NT2/D1 (cell line): Measurements from ENCODE around the gene MS4A8.
"Not testable (repeated sequence)": the region's sequence is repeated elsewhere in the genome, so short reads cannot be mapped to it uniquely, and the experiment has no call there.

Source experiments
- DNase-seq: peaks from one replicate; pipeline ENCODE4 v3.0.0-alpha.2; 2011; ENCODE audit warnings: low read depth, low spot score
- H3K27me3 ChIP-seq: 2 replicates; pipeline ENCODE4 v1.6.0; 2011; ENCODE audit warnings: mild to moderate bottlenecking; ENCODE audit not compliant: insufficient read length, insufficient read depth
- H3K36me3 ChIP-seq: 2 replicates; pipeline ENCODE4 v1.6.1; 2011; ENCODE audit warnings: mild to moderate bottlenecking, low read length, mixed read lengths; ENCODE audit not compliant: insufficient read depth, insufficient read length
- H3K4me1 ChIP-seq: 2 replicates; pipeline ENCODE4 v1.5.1; 2011; ENCODE audit not compliant: insufficient read depth, insufficient read length
- H3K4me3 ChIP-seq: 2 replicates; pipeline ENCODE4 v1.5.1; 2011; ENCODE audit warnings: low read depth; ENCODE audit not compliant: insufficient read length
- H3K9ac ChIP-seq: 2 replicates; pipeline ENCODE4 v1.6.0; 2011; ENCODE audit warnings: low read depth; ENCODE audit not compliant: insufficient read length
- H3K9me3 ChIP-seq: 2 replicates; pipeline ENCODE4 v1.5.1; 2011; ENCODE audit warnings: mild to moderate bottlenecking, low read length; ENCODE audit not compliant: insufficient read depth
- SUZ12 ChIP-seq: IDR thresholded peaks from 2 replicates; pipeline ENCODE4 v1.6.1; 2011; ENCODE audit not compliant: insufficient read length, insufficient read depth; ENCODE audit errors: extremely low read depth
- YY1 ChIP-seq: IDR thresholded peaks from 2 replicates; pipeline ENCODE4 v1.6.1; 2011; ENCODE audit not compliant: insufficient read length, insufficient read depth
- ZNF274 ChIP-seq: IDR thresholded peaks from 2 replicates; pipeline ENCODE4 v1.6.1; 2011; ENCODE audit warnings: mild to moderate bottlenecking, low read depth, low read length

The MS4A8 gene

DNA sequence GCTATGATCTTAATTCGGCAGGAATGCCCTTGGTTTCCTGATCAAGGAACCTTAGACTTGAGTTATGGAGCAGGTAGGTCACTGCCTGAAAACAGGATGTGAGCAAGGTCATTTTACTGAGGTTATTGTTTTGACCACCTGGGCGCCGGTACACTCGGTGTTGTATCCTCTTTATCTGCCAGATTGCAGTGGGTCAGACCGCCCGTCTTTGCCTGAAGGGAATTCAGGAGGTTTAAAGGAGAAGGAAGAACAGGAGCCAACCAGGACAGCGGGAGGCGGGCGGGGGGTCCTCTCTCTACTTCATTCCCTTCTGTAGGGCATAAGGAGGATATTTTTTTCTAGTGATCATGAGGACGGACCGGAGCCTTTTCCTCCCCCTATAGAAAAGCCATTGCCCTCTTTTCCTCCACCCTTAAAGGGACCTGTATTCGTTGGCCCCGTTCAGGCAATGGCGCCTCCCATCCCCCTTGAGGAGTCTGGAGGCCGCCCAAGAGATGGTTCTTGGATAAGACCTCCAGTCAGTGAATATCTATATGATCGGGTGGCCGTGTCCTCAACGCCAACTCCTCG is 57.9 kb downstream of the MS4A8 start:
- peaks cover 6% of the 10 kb centered on the region; the same call in 1 of the 2 replicates for H3K9me3 ChIP-seq
- H3K9ac ChIP-seq: no peak overlapping the region
- no peaks in the 10 kb centered on the region for H3K4me1 ChIP-seq
- no peaks in the 10 kb centered on the region for H3K36me3 ChIP-seq
- no peak for DNase-seq
- H3K27me3 ChIP-seq: no peaks in the 10 kb centered on the region
- TF ChIP-seq SUZ12 (no peak), YY1 (no peak), ZNF274 (no peak)
- no peak overlapping the region for H3K4me3 ChIP-seq

GRCh38 chr11:60758671-60759070 is 59.3 kb downstream of the MS4A8 start:
- H3K4me1 ChIP-seq, H3K4me3 ChIP-seq, H3K9ac ChIP-seq, H3K27me3 ChIP-seq, DNase-seq, H3K36me3 ChIP-seq, H3K9me3 ChIP-seq: not testable (repeated sequence)

DNA sequence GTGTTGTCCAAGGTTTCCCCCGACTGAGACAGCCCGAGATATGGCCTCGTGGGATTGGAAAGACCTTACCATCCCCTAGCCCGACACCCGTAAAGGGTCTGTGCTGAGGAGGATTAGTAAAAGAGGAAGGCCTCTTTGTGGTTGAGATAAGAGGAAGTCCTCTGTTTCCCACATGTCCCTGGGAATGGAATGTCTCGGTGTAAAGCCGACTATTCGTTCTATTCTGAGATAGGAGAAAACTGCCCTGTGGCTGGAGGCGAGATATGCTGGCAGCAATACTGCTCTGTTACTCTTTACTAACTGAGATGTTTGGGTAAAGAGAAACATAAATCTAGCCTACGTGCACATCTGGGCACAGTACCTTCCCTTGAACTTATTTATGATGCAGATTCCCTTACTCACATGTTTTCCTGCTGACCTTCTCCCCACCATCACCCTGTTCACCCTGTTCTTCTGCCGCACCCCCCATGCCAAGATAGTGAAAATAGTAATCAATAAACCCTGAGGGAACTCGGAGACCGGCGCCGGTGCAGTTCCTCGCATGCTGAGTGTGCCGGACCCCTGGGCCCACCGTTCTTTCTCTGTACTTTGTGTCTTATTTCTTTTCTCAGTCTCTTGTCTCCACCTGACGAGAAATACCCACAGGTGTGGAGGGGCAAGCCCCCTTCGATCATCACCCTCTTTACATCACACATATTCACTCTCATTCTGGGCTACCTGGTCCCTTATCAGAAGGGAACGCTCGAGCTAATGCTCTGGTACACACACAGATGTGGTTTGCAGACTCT is 60.2 kb downstream of the MS4A8 start:
- H3K9me3 ChIP-seq, H3K4me1 ChIP-seq, H3K4me3 ChIP-seq, H3K36me3 ChIP-seq, DNase-seq, H3K27me3 ChIP-seq, H3K9ac ChIP-seq: not testable (repeated sequence)

DNA sequence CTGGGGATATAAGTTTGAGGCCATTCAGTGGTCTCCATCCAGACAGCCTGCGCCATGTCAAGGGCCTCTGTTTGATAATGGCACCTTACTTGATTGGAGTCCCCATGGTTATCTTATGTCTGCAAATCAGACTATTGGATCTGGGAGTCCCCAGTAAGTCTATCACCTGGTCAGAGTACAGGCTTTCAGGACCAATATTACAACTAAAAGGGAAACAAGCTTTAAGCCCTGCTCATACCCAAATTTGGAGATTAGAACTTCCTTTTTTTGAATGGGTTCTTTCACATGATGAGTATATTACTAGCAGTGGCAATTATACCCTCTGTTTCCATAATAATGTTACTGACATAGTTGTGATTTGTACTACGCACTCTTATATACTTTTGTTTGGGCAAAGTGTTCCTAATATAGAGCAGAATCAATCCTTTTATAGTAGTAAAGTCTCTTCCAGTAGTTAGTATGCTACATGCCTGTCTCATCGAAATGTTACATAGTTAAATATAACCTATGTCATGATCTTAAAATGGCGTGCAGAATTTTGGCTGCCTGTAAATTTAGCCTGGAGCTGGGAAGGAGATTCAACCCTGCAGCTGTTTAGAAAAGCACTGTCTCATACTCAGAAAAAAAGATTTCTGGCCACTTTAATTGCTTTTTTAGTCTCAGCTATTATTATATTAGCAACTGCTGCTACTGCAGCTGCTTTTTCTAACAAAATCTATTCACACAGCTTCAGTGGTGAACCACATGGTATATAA is 62.2 kb downstream of the MS4A8 start:
- Histone ChIP-seq H3K36me3 (no peaks in the 10 kb centered on the region), H3K27me3 (no peaks in the 10 kb centered on the region), H3K9me3 (peaks cover 6% of the 10 kb centered on the region; the same call in 1 of the 2 replicates), H3K4me1 (no peaks in the 10 kb centered on the region), H3K9ac (no peak overlapping the region), H3K4me3 (no peak overlapping the region)
- DNase-seq: no peak
- TF ChIP-seq ZNF274: no peak
- no peak for TF ChIP-seq YY1
- TF ChIP-seq SUZ12: no peak

- H3K4me3 ChIP-seq: no peak overlapping the region
- H3K36me3 ChIP-seq: no peaks in the 10 kb centered on the region
- TF ChIP-seq YY1 (no peak), SUZ12 (no peak), ZNF274 (no peak)
- H3K27me3 ChIP-seq: no peaks in the 10 kb centered on the region
- no peaks in the 10 kb centered on the region for H3K9me3 ChIP-seq
- H3K9ac ChIP-seq: no peak overlapping the region
- H3K4me1 ChIP-seq: peaks cover 2% of the 10 kb centered on the region
- DNase-seq: no peak
These were observed 63.7 kb downstream of the MS4A8 start for GRCh38 chr11:60762851-60763691.

GRCh38 chr11:60763692-60764369 is 64.4 kb downstream of the MS4A8 start:
- TF ChIP-seq SUZ12: no peak
- TF ChIP-seq YY1: no peak
- TF ChIP-seq ZNF274: no peak
- Histone ChIP-seq H3K36me3 (no peaks in the 10 kb centered on the region), H3K27me3 (no peaks in the 10 kb centered on the region), H3K9me3 (no peaks in the 10 kb centered on the region), H3K4me1 (peaks cover 2% of the 10 kb centered on the region), H3K4me3 (no peak overlapping the region), H3K9ac (no peak overlapping the region)
- no peak for DNase-seq

- no peak for DNase-seq
- Histone ChIP-seq H3K4me3 (no peak overlapping the region), H3K36me3 (no peaks in the 10 kb centered on the region), H3K4me1 (peaks cover 2% of the 10 kb centered on the region), H3K9me3 (no peaks in the 10 kb centered on the region), H3K9ac (no peak overlapping the region), H3K27me3 (no peaks in the 10 kb centered on the region)
- TF ChIP-seq SUZ12 (no peak), ZNF274 (no peak), YY1 (no peak)
These were observed 65.5 kb downstream of the MS4A8 start for GRCh38 chr11:60764879-60765278.
